HG03196 (cell line): ENCODE results near the gene PRKCE.

Experiments used
- ATAC-seq: cut with Tn5 transposase; IDR thresholded peaks from one replicate; pipeline ENCODE4 v1.9.1; 2021; ENCODE audit not compliant: unreplicated experiment

Gene PRKCE

DNA sequence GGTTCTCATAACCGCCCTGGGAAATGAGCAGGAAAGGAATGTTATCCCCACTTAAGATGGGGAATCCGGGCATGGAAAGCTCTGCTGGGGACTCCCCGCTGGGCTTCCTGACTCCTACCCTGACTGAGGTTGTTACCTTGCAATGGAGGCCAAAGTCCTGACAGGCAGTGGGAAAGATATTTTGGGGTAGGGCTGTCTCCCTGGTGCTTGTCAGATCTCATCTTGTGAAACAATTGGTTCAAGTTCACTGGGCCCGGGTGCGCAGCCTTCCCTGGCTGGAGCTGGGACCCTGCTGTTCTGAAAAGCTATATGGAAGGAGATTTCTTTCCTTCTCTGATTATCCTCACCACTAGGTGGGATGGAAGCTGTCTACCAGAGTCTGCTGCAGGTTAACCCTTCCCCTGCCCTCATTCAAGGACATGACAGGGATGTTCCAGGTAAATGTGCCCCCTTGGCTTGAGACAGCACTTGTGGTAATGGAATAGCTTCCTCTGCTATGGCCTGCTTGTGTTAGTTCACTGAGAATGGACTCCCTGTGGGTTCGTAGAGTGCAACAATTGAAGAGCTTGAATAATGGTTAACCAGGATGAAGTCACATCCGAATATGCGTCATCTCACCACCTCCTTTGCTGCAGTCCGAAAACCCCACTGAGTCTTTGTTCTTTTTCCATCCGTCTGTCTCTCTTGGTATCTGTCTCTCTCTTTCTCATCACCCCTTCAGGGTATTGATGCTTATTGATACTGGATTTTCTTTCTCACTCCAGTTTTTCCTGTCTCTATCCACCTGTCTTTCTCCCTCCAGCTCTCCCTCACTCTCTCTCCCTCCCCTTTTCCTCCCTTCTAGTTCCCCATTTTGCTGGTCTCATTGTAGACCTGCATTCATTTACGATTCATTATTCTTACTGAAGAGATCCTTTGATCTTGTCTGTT lies 577.9 kb downstream of the PRKCE start:
- peak; percentile 59 for ATAC-seq

DNA sequence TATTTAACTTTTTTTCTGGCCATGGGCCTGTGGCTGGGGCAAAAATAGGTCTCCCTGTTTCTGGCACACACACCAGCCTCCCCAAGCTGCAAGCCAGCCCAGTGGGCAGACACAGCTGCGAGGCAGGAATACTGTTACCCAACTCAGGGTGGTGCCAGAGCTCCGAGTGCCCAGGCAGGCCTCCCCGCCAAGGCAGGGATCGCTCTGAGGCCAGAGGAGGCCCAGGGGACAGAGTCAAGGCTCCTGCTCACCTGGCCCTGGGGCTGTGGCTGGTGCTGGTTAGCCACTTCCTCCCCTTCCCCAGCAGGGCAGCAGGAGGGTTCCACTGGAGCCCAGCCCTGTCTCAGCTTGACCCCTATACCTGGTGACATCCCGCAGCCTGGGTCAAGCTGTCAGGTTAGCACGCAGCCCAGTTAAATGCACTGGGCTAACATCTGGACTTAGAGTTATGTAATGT lies 578.7 kb downstream of the PRKCE start:
- ATAC-seq, result peak; percentile 64

- no peak for ATAC-seq
Observed at GRCh38 chr2:46230677-46231425, 579.4 kb downstream of the PRKCE start.

- ATAC-seq, result no peak
Observed at GRCh38 chr2:46231721-46232120, 580.2 kb downstream of the PRKCE start.

DNA sequence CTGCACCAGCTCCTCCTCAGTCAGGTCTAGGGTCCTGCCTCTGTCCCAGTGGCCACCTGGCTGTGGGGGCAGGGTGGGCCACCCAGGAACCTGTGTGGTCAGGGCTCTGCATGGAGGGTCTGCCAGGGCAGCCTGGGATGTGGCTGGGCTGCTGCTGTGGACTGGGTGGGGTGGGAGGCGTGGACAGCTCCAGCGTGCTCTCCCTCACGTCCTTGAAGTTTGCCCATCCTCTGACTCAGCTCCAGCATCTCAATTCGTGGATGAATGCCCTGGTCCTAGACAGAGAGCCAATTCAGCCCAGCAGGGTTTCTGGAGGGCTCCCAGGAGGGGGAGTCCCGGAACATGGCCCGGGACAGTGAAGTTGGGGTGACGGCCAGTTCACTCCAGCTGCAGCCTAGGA lies 581.4 kb downstream of the PRKCE start:
- ATAC-seq, result no peak

DNA sequence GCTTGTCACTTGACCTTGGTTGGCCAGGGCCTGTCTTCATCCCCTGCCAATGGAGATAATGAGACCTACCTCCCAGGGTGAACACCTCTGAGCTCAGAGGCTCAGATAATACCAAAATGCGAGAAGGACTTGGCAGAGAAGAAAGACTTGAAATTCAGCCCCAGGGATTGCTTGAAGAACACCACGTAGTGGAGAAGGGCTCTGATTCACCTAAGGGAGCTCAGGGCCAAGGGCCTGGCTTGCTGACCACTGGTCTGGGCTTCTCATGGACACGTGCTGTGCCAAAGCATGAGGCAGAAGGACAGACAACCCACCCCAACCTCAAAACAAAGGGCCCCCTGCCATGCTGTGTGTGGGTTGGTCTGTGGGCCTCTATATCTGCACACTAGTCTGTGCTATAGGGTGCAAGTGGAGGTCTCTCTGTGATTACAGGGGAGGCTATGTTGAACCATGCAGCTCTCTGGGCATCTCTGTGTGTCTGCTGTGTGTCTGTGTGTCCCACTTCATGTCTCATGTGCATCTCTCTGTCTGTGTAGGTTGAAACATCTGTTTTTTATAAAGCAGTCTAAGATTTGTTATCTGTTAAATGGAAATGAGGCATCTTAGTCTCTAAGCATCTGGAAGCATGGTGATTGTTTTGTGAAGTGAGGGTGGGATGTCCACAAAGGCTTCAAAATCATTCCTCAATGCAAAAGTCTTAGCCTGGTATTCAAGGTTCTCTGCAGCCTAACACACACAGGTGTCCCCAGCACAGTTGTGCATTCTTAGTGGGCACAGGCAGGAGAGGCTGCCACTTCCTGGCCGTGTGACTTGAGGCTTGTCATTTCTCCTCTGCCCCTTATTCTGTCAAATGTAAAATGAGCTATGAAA lies 584.8 kb downstream of the PRKCE start:
- no peak for ATAC-seq

DNA sequence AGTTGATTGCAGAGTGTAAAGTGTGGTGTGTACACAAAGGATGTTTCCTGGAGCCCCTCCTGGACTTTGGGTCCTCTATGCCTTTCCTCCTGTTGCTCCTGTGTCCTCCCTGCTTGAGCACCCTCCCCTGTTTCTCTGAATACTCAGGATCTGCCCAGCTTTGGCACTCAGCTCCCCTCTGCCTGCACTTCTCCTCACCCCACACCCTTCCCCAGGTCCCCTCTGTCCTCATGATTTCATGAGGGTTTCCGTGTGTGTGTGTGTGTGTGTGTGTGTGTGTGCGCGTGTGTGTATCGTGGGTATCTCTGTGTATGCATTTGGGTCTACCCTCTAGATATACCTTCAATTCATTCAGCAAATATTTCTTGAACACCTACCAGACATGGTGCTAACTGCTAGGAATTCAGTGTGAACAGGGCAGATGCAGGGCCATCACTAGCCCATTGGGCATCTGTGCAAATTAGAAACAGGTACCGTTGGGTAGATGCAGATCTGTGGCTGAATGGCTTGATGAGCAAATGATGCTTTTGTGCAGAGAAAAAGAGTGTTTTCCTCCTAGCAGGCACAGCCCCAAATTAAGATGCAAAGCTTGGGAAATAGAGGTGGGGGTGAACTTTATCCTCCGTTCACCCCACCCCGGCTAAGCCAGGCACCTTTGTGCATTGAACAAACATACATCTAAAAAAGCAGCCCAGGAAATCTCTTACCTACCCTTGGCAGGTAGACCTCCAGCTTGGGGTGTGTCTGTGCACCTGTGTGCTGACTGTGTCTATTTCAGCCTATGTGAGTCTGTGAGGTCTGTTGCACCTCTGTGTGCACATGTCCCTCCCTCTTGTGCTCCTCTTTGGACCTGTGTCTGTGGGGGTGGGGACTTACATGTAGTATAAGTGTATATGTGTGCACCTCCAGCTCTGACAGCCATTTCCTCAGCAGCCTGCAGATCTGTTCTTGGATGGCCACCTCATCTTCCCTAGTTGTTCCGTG lies 585.7 kb downstream of the PRKCE start:
- no peak for ATAC-seq
